Transverse colon (tissue), 3 donors: ENCODE measurements around the gene ARHGEF16.

ENCODE experiments used
- CTCF ChIP-seq, 5 experiments: fragments of 200-600 bp in 3 of 5; fragments of 450-650 bp in 2 of 5; sonication (generic) in 3 of 5; IDR thresholded peaks; 1 replicate in 2 of 5; 2 replicates in 3 of 5; pipeline ENCODE4 v1.5.1; 2016 to 2017; ENCODE audit warnings: antibody characterized with exemption in 5 of 5, inconsistent platforms in 3 of 5, mild to moderate bottlenecking in 2 of 5, moderate library complexity in 1 of 5
- POLR2A ChIP-seq: fragments of 450-650 bp; IDR thresholded peaks from one replicate; pipeline ENCODE4 v1.6.1; 2016; ENCODE audit warnings: antibody characterized with exemption, mild to moderate bottlenecking, moderate library complexity

- TF ChIP-seq POLR2A (no peak), CTCF (IDR thresholded peaks at IDR 0.05) (no peak)
Measured at GRCh38 chr1:3405974-3406867, 48.2 kb upstream of the ARHGEF16 start.
